IPS-18c (cell line): ENCODE results near the gene CNR2.

Experiments
- H3K4me3 ChIP-seq: 2 replicates; pipeline ENCODE4 v1.7.0; 2013; ENCODE audit warnings: low read depth, mild to moderate bottlenecking, low read length, moderate library complexity; ENCODE audit not compliant: insufficient read depth
- H3K9me3 ChIP-seq: one replicate; pipeline ENCODE4 v1.6.1; 2013; ENCODE audit warnings: mild to moderate bottlenecking, low read length, moderate library complexity; ENCODE audit not compliant: control insufficient read depth, insufficient read depth

The CNR2 gene

DNA sequence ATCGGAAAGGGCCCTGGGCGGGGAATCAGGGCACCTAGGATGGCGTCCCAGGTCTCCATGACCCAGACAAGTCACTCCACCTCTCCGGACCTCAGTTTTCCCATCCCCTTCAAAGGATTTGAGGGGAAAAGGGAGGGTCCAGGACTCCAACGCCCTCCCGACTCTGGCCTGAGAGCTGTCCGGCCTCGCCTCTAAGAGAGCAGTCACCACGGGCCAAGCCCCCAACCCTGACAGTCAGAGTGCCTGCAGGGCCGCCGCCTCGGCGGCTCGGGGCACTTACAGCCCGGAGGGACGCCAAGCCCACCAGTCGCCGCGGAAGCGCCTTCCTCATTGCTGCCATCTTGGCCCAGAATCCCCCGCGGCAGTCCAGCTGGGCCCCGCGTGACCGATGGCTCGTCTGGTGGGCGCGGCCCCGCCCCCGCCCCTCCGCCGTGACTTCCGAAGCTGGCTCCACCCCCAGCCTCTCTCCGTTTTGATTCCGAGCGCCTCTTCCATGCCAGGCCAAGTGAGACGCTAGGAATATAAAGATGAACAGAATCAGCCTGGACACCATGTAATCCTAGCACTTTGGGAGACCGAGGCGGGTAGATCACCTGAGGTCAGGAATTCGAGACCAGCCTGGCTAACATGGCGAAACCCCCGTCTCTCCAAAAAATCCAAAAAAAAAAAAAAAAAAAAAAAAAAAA, 87.9 kb downstream of the CNR2 start, which contains the start of gene HMGCL:
Gene HMGCL, minus strand, starts transcription at position 354 of the 686 bp plus-strand sequence. Its CDS starts 14 bp downstream, at position 340.
- no peaks in the 10 kb centered on the region for H3K9me3 ChIP-seq
- peak within 1 kb of the TSS; percentile 83 for H3K4me3 ChIP-seq

DNA sequence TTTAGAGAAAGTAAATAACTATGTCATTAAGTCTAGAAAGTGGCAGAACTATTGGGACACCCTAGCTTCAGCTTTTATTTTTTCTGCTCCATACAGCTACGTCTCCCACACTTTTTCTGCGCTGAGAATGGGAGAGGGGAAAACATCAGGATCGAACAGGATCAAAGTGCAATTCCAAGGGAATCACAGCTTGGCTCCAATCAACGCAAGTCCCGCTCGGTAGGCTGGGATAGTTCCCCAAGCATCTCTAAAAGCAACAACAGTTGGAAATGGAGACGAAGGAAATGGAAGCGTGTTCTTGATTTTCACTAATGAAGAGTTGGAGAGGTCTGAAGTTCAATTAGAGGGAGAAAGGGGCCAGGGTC, 88.5 kb downstream of the CNR2 start:
- Histone ChIP-seq H3K9me3 (no peaks in the 10 kb centered on the region), H3K4me3 (peak overlapping the region; percentile 83)

DNA sequence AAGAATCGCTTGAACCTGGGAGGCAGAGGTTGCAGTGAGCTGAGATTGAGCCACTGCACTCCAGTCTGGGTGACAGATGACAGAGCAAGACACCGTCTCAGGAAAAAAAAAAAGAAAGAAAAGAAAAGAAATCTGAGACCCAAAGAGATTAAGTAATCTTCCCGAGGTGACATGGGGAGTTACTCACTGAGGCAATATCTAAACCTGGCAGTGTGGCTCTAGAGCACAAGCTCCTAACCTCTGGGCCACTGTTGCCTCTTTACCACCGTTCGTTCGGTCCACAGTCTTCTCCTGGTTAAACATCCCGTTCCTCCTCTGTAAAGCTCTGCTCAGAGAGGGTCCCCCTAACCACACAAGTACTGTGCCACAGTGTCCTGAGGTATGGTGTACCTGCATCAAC, 89.4 kb downstream of the CNR2 start:
- no peak overlapping the region for H3K4me3 ChIP-seq
- H3K9me3 ChIP-seq = no peaks in the 10 kb centered on the region
